NCI-H1048 (cell line): ENCODE measurements around the gene SECTM1.

ENCODE experiments used
- DNase-seq: peaks from one replicate; lab custom pipeline; 2025; lab: John Stamatoyannopoulos, UW

Gene SECTM1

DNA sequence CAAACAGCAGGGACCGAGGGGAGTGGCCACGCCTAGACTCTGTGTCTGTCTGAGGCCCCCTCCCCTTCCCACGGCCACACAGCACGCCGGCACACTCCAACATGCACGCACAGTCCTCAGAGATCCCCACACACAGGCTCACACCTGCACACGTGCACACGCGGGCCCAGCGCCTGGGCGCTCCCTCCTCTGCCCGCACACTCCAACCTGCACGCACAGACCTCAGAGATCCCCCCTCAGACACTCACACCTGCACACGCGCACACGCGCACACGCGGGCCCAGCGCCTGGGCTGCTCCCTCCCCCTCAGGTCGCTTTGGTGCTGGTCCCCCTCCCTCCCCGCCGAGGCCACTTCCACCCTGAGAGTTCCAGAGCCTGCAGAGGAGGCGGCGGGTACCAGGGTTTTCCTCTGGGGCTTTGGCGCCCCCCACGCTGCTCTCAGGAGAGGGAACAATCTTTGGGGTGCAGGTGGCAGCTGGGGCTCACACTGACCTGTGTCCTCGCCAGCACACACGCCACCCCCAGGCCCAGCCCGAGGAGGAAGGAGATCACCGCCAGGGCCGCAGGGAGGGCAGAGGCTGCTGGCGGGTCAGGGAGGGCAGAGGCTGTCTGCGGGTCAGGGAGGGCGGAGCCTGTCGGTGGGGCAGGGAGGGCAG, 17.7 kb downstream of the SECTM1 start:
- no peak for DNase-seq

DNA sequence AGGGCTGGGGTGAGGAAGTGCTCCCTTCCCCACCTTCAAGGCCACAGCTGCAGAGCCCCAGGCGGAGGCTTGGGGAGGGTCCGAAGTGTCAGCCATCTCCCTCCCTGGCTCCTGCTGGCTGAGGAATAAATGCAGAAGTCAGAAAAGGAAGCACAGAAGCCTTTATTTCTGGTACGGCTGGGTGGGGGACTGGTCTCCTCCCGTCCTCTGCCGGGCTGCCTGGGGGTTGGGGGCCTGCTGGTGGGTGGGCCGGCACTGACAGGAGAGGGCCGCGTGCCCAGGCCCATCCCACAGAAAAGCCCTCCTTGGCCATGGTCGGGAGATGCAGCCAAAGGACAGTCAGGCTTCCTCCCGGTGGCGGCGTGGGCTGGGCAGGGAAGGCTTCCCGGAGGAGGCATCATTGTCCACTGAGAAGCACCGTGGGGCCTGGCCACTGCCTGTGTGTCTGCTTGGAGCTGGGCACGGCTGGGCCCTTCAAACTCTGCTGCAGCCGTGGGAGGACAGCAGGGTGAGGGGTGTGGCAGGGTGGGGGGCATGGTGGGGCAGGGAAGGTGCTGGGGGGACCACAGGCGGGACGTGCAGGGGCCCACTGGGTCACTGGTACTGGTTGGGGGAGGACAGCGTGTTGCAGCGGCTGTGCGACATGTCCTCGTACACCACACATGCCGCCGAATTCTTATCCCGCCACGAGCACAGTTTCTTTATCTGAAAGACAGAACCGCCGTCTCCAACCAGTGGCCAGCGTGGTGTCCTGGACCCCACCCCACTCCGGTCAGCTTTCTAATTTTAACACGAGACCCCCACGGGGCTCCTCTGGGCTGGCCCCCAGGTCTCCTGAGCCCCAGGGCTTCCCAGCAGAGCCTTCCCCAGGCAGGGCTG, 18.6 kb downstream of the SECTM1 start:
- DNase-seq: no peak

DNA sequence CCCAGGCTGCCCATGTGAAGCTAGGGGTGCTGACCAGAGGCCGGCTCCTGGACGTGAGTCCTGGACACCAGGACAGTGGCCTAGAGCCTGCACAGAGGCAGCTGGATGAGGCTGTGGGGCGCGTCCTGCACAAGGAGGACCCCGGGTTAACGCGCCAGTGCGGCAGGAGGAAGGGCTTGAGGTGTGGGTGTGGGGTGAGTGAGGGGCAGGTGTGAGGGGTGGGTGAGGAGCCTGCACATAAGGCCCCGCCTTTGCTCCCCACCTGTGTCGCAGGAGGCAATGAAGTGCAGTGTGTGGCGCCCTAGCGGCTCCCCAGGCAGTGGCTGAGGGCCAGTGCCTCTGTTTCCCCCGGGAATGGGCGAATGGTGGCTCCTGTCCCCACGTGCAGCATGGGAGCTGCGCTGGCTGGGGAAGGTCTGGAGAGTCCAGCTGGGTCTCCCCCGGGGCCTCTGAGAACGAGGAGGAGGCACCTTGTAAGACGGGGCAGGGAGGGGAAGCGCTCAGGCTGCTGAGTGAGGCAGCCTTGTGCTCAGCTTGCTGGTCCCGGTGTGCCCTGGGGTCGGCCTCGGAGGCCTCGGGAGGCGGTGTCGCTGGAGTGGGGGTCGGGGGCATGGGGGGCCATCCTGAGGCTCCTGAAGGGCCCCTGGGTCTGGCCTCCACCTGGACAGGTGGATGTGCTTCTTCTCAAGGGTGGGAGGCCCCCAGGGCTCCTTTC, 19.4 kb downstream of the SECTM1 start:
- DNase-seq: no peak

DNA sequence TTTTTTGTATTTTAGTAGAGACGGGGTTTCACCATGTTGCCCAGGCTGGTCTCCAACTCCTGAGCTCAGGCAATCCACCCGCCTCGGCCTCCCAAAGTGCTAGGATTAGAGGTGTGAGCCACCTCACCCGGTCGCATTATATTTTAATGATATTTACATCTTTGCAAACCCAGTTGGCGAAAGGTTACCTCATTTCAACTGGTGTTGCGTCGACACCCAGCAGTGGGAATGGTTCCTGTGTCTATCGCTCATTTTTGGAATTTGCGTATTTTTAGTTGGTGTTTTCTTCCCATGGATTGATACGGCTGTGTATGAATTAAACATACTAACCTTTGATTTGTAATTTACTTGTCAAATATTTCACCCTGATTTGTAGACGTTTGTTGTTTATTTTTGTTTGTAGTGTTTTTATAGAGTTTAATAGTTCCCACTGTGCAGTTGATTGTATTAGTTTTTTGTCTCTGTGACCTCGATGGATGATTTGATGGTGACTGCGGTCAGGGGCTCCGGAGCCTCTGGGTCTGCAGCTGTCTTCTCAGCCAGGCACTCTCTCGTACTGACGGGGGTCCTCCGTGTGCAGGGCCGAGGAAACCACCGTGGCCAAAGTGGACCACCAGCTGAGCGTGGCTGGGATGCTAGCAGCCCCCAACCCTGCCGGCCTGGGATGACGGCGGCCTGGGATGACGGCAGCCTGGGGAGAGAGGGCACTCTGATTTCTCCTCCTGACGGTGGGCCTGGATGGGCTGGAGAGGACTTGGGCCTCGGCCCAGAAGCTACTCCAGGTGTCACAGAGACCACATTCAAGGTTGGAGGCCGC, 20.2 kb downstream of the SECTM1 start:
- DNase-seq: no peak

DNA sequence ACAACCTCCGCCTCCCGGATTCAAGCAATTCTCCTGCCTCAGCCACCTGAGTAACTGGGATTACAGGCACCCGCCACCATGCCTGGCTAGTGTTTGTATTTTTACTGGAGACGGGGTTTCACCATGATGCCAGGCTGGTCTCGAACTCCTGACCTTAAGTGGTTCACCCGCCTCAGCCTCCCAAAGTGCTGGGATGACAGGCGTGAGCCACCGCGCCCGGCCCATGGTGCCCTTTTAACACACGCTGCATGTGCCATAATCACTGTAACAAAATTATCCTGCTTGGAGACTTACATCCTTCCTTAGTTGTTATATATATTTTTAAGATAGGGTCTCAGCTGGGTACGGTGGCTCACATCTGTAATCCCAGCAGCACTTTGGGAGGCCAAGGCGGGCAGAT, 21.6 kb downstream of the SECTM1 start:
- no peak for DNase-seq

DNA sequence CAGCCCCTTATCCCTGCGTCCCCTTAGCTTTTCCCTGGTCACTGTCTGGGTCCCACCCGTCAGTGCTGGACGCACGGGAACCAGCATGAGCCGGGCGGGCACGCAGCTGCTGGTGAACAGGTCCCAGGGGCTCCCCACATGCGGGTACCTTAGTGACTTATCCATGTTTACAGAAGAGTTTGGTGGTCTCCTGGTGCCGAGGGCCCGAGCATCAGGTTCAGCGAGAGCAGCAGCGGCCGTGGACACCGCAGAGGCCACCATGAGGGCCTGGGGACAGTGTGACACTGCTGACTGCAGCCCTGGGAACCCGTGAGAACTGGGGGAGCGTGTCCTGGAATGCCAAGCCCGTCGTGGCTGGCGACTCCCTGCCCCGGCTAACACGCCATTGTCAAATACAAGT, 22.7 kb downstream of the SECTM1 start:
- no peak for DNase-seq

DNA sequence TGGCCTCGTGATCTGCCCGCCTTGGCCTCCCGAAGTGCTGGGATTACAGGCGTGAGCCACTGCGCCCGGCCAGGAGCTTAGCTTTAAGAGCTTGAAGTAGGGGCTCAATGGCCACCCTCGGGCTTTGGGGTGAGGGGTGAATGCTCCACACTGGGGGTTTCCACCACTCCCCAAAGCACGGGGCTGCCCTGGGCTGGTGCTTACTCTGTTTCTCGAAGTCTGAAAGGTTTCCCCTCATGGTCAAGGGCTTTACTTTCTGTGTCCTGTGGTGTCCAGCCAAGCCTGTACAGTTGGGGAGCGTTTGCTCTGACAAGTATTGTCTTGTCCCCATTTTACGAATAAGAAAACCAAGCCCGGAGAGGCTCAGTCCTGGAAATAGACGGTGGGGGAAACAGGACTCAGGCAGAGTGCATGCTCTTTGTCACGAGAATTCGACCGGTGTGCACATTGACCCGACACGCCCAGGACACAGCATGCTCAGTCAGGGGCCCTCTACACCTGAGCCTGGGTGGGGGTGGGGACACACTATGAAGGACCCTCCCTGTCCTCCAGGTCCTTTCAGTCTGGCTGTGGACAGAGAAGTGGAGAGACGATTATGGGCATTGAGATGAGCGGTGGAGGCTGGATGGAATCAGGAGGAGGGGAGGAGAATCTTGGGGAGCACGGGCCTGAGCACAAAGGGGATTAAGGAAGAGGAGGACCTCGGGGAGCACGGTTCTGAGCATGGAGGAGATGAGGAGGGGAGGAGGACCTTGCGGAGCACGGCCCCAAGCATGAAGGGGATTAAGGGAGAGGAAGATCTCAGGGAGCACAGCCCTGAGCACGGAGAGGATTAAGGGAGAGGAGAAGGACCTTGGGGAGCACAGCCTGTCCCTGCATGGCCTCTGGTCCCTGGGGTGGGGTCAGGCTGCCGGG, 23.7 kb downstream of the SECTM1 start:
- DNase-seq: no peak

DNA sequence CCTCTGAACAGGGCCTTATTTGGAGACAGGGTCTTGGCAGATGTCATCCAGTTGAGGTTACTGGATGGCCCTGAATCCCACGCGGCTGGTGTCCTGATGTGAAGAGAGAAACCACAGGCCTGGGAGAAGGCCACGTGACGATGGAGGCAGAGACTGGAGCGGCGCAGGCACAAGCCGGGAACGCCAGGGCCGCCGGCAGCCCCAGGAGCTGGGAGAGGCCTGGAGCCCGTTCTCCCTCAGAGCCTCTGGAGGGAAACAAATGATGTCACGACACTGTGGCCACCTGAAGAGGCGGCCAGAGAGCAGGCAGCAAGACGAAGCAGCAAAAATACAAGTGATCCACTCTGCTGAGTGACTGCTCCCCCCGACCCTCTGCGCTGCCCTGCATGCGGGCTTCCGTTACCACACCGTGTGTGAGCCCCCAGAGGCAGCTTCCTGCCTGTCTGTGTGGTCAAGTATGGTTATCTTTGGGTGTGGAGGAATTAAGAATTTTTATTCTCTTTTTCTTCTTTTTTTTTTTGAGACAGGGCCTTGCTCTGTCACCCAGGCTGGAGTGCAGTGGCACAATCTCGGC, 27.8 kb downstream of the SECTM1 start:
- DNase-seq: no peak

DNA sequence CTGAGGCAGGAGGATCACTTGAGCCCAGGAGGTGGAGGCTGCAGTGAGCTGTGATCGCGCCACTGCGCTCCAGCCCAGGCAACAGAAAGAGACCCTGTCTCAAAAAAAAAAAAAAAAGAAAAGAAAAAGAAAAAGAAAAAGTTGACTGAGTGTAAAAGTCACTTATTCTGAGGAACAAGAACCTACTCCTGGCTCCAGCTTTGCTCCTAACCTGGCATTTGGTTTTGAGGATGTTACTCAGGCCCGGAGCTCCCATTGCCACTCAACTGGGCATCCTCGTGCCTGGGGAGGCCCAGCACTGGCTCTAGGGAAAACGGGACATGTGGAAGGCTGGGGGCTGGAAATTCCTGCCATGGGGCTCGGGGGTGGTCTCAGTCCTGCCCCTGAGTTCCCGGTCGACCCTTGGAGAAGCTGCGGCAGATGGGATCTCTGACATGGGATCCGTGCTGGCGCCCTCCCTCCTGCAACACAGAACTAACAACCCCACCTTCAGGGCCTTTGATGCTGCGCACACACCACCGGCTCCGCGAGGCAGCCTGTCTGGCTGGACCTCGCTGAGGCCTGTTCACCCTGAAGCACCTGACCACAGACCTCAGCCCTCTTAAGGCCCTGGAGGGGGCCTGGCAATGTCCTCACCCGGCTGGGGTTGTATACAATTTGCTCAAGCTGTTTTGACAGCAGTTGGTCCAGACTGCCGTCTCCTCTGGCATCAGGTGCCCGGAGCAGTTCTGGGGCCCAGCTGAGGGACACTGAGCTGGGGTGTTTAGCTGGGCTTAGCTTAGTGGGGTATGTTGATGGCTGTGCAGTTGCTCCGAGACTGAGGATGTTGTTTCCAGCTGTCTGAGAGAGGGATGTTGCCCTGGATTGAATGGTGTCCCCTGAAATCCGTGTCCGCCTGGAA, 28.5 kb downstream of the SECTM1 start:
- DNase-seq: no peak

DNA sequence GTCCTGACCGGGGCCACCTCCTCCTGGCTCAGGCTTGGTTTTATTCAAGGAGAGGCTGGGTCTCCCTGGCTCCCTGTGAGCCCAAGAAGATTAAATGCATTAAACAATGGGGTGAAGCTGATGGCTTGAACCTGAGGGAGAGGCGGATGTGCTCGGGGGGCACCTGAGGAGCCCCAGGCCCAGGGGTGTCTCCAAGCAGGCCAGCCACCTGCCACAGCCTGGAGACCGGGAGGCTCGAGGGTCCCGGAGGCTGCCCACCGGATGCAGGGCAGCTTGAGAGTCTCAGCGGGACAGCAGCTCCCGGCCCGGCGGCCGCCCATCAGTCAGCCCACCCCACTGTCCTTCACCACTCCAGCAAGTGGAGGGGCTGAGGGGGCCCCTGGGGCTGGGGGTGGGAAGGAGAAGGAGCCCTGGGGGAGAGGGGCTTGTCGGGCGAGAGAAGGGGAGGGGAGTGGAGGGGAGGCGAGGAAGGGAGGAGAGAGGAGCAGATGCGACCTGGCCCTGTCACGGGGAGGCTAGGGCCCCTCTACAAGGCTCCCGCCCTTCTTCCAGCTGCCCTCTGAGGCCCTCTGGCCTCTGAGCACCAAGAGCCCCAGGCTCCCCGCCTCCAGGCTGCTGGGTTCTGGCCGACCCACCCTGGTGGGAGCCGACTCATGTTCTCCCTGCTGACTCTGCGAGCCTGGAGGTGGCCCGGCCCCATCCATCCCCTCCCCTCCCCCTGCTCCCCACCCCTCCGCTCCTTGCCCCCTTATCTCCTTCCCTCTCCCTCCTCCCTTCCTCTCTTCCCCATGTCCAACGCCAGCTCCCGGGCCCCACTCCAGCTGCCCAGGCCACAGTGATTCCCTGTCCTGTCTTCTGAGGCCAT, 29.4 kb downstream of the SECTM1 start:
- DNase-seq: no peak

DNA sequence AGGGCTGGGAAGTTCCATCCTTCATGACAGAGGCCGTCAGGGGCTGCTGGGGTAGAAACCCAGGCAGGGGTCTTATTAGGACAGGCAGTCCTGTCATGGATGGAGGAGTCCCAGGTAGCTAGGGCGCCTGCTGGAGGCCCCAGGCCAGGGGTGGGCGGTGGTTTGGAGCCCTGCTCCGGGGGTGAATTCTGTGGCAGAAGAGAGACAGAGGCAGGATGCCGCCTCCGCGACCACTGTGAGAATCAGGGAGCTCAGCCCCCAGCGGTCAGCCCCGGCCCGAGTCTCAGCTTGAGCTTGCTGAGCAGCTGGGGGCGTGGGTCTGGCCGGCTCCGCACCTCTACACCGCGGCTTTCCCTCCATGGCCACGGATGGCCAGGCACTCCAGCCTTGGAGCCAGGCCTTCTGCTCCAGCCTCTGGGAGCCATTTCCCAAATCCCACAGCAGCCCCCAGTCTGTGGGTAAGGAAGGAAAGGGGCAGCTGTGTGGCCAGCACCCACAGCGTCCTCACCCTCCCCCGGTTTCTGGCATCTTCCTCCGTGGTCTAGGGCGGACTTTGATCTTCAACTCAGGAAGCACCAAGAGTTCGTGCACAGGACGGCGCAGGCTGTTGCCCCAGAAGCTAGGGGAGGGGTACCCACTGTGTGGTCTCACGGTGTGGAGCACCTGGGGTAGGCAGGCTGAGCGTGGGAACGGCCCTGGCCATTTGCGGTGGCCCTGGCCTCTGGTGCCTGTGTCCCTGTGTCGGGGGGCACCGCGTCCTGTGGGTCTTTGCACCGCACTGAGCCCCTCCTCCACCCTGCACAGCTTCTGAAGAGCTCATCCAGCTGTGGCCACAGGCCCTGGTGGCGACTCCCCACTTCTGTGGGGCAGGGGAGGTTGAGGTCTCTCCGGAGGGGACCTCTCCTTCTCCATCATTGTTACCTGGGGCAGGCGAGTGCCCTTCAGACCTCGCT, 30.3 kb downstream of the SECTM1 start:
- DNase-seq: no peak

DNA sequence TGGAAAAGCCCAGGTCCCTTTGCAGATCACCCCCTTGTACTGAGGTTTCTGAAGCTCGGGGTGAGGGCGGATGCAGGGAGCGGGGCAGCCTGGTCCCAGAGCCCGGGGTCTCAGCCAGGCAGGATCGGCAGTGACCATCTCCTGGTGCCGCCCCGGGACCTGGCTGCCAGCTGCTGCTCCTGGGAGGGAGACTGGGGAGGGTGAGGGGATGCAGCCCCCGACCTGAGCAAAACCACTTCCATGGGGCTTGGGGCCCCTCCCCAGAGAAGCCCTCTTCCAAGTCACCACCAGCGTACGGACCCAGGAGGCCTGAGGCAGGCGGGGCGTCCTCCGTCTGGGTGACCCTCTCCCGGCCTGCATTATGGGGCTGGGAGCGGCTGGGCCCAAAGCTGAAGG, 31.0 kb downstream of the SECTM1 start:
- DNase-seq: no peak

DNA sequence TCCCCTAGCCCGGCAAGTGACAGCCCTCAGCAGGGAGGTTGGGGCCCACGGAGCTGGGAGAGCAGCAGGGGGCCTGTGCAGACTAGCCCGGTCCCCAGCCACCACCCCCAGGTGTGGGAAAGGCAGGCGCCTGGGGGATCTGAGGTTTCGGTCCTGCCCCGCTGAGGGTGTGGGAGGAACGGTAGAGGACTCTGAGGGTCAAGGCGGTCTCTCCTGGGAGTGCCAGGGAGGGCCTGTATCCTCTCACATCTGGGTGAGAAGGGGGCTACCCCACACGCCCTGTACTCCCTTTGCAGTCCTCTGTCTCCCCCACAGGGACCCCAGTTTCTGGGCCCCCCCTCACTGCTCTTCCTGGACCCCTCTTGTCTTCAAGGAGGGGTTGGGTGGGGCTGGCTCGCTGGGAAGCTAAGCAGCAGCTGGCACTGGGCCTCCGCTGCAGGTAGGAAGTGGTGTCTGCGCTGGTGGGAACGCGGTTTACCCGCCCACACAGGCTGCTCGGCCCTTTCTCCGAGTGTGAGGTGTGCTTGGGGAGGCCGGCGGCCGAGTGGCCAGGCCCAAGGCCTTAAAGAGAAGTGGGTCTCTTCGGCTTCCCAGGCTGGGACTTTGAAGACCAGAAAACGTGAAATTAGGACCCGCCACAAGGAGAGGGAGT, 31.5 kb downstream of the SECTM1 start:
- DNase-seq: no peak

DNA sequence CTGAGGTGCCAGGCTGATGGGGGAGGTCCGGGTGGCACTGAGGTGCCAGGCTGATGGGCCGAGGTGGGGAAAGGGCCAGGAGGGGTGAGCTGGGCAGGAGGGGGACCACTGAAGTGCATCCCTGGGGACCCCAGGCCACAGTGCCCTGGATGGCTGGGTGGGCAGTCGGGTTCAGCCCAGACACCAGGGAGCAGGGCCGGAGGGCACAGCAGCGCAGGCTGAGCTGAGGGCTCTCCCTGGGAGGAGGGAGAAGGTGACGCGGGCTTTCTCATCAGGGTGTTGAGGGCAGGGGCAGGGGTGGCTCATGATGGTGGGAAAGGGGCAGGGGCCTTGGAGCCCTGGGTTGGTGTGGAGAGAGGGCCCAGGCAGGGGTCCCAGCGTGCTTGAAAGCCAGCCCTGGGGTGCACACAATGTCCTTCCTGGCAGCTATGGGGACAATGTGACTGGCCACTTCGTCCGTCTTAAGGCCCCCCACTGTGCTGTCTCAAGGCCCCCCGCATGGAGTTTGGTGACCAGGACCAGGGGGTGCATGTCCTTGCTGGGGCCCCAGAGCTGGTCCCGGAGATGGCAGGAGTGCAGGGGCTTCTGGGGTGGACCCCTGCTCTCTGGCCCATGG, 32.2 kb downstream of the SECTM1 start:
- no peak for DNase-seq

DNA sequence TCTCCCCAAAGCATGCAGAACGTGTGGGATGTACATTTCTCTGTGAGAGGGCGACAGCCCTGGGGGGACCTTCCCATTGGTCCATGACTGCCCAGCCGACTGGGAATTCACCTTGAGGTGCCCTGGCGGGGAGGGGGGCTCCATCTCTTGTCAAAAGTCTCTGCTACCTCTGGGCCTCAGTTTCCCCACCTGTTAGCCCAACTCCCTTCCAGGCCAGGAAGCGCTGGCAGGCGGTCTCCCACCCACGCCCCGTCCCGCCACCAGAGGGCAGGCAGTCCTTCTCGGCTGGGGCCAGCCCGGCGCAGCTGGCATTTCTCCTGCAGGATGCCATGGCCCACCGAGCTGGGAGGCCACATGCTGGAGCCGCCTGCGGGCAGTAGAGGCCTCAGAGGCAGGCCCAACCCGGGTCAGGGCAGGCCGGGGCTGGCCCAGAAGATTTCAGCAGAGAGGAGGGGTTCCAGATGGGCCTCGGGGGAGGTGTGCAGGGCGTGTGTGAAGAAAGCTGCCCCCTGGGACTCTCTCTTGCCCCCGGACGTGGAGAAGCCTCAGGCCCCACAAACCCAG, 32.8 kb downstream of the SECTM1 start:
- DNase-seq: no peak

DNA sequence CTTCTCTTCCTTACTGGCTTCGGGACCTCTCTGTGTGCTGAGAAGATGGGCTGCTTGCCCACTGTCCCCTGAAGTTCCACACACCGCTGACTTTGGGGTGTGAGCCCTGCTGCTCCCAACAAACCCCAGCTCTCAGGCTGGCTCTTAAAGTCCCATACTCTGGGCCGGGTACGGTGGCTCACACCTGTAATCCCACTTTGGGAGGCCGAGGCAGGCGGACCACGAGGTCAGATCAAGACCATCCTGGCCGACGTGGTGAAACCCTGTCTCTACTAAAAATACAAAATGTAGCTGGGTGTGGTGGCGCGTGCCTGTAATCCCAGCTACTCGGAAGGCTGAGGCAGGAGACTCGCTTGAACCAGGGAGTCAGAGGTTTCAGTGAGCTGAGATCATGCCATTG, 33.3 kb downstream of the SECTM1 start:
- DNase-seq: no peak
